Body of pancreas (tissue), 4 donors: ENCODE results near the gene MYO1G. TPM values are rescaled to one million over a fixed set of nuclear protein-coding genes. Genes with fewer than 3 reads are reported as not detected.

Source experiments
- ATAC-seq: fragments of 150-250 bp; one replicate; pipeline ENCODE4 v1.9.1; 2016
- DNase-seq, 4 donors: peaks; one replicate each; pipeline ENCODE4 v3.0.0-alpha.2; 2019
- H3K27ac ChIP-seq, 4 donors: fragments of 200-600 bp; sonication (generic); 1 replicate in 3 of 4; 2 replicates in 1 of 4; pipeline versions ENCODE4 v1.5.1 to v1.6.1; 2016 to 2019; ENCODE audit warnings: mild to moderate bottlenecking in 1 of 4, mixed read lengths in 1 of 4, moderate library complexity in 1 of 4
- H3K27me3 ChIP-seq, 2 donors: fragments of 200-600 bp; sonication (generic); one replicate each; pipeline ENCODE4 v1.6.0; 2016; ENCODE audit warnings: mild to moderate bottlenecking in 1 of 2
- H3K36me3 ChIP-seq, 2 donors: fragments of 200-600 bp; sonication (generic); replicated peaks in 1 of 2; 2 replicates each; pipeline ENCODE4 v1.5.1; 2016; ENCODE audit warnings: low read depth in 2 of 2; ENCODE audit not compliant: insufficient read depth in 1 of 2
- H3K4me1 ChIP-seq: fragments of 200-600 bp; sonication (generic); one replicate; pipeline ENCODE4 v1.6.0; 2016
- H3K4me3 ChIP-seq, 2 donors: fragments of 200-600 bp; sonication (generic); 1 replicate in 1 of 2; 2 replicates in 1 of 2; pipeline ENCODE4 v1.5.1; 2016 to 2019
- H3K9me3 ChIP-seq, 3 donors: fragments of 200-600 bp; sonication (generic); 1 replicate in 2 of 3; 2 replicates in 1 of 3; pipeline ENCODE4 v1.5.1; 2016
- POLR2A ChIP-seq, 3 donors: fragments of 450-650 bp; IDR thresholded peaks; one replicate each; pipeline ENCODE4 v1.6.1; 2016; ENCODE audit warnings: antibody characterized with exemption in 3 of 3, mild to moderate bottlenecking in 2 of 3
- WGBS, 2 donors: methylation state at CpG; one replicate each; pipeline ENCODE4 v1.1.5; 2017; 5-methylcytosine and 5-hydroxymethylcytosine counted together
- intact Hi-C: fragments of 100-400 bp; cut with DNase I; formaldehyde crosslinking; loops from one replicate; pipeline ENCODE4 v1.15.1; 2023
- total RNA-seq, 2 donors: library from RNA; depleted of rRNA; stranded (reverse); fragments of >200 nt; gene quantifications; one replicate each; pipeline ENCODE4 v1.1.0, GENCODE V29; 2016
- TF ChIP-seq, protein P1 (sequence below), 7 experiments: fragments of 450-650 bp in 4 of 7; fragments of 200-600 bp in 3 of 7; sonication (generic) in 3 of 7; IDR thresholded peaks; one replicate each; pipeline ENCODE4 v1.5.1; 2016 to 2019; ENCODE audit warnings: antibody characterized with exemption in 7 of 7

Gene MYO1G
- total RNA-seq, 2 donors from 2014 or later, result 2.3 to 3.3 TPM

- Histone ChIP-seq H3K4me3 (no peak overlapping the region), H3K9me3 (no peaks in the 10 kb centered on the region), H3K27me3 (no peaks in the 10 kb centered on the region), H3K4me1 (peaks cover 3% of the 10 kb centered on the region), H3K27ac (no peak overlapping the region), H3K36me3 (no peaks in the 10 kb centered on the region)
- TF ChIP-seq, protein P1, sequence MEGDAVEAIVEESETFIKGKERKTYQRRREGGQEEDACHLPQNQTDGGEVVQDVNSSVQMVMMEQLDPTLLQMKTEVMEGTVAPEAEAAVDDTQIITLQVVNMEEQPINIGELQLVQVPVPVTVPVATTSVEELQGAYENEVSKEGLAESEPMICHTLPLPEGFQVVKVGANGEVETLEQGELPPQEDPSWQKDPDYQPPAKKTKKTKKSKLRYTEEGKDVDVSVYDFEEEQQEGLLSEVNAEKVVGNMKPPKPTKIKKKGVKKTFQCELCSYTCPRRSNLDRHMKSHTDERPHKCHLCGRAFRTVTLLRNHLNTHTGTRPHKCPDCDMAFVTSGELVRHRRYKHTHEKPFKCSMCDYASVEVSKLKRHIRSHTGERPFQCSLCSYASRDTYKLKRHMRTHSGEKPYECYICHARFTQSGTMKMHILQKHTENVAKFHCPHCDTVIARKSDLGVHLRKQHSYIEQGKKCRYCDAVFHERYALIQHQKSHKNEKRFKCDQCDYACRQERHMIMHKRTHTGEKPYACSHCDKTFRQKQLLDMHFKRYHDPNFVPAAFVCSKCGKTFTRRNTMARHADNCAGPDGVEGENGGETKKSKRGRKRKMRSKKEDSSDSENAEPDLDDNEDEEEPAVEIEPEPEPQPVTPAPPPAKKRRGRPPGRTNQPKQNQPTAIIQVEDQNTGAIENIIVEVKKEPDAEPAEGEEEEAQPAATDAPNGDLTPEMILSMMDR (IDR thresholded peaks at IDR 0.05), result peak in 5 of 7 experiments; percentile 4 to 40 (median 27)
- no peak for TF ChIP-seq POLR2A (IDR thresholded peaks at IDR 0.05)
- intact Hi-C loops, result no loop called here
- DNase-seq, result peak in 3 of 4 donors; percentile 49 to 71 (median 51)
- 60 to 73% methylated on average over 14 to 18 of the region's 18 CpGs for WGBS, 2 donors
- ATAC-seq, result peak; percentile 31
These were observed 11.0 kb downstream of the MYO1G start for GRCh38 chr7:44967571-44968446.

- Histone ChIP-seq H3K4me3 (no peak overlapping the region), H3K9me3 (no peaks in the 10 kb centered on the region), H3K36me3 (no peaks in the 10 kb centered on the region), H3K27ac (no peak overlapping the region), H3K4me1 (peaks cover 9% of the 10 kb centered on the region), H3K27me3 (peaks cover 0 to 3% of the 10 kb centered on the region in 2 donors)
- ATAC-seq, result no peak
- DNase-seq, result no peak
- WGBS, 2 donors, result 84 to 94% methylated on average over 6 to 8 of the region's 9 CpGs
- TF ChIP-seq, protein P1 (IDR thresholded peaks at IDR 0.05), result no peak
- TF ChIP-seq POLR2A (IDR thresholded peaks at IDR 0.05), result no peak
- intact Hi-C loops, result no loop called here
These were observed 11.9 kb downstream of the MYO1G start for GRCh38 chr7:44966731-44967538.

DNA sequence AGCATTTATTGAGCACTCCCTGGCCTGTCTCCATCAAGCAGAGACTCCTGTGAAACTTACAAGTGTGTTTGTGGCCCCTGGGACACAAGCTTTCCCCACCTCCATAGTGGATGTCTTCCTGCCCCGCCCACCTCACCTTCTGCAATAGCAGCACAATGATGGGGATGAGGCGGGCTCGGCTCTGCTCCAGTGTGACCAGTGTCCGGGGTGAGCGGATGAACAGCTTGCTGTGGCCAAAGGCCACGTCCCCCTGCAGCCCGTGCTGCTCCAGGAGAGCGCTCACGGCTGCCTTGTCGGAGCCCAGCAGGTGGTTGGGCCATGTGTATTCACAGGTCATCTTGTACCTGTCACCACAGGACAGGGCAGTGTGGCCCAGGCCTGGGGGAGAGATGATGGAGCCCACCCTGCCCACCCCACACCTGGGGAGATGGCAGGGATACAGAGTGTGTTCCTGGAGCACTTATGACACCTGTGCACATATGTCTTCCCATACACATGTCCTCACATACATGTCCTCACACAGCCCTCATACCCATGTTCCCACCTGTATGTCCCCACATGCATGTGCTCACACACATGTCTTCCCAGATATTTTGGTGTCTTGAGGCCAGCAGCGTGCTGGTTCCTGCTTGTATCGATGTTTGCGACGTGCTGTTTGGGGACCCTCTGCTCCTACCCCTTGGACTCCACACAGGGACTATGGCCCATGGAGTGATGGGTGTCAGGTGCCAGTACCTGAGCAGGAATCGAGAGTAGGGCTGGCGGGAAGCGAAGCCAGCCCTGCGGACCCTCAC is 12.7 kb downstream of the MYO1G start:
- Histone ChIP-seq H3K27ac (no peak overlapping the region), H3K27me3 (peaks cover 0 to 3% of the 10 kb centered on the region in 2 donors), H3K4me3 (no peak overlapping the region), H3K36me3 (no peaks in the 10 kb centered on the region), H3K9me3 (no peaks in the 10 kb centered on the region), H3K4me1 (peaks cover 9% of the 10 kb centered on the region)
- DNase-seq (no peak), ATAC-seq (no peak)
- intact Hi-C loops, result no loop called here
- WGBS, 2 donors, result 83 to 84% methylated on average over 15 to 16 of the region's 18 CpGs
- TF ChIP-seq POLR2A (IDR thresholded peaks at IDR 0.05), result no peak
- TF ChIP-seq, protein P1 (IDR thresholded peaks at IDR 0.05), result no peak

DNA sequence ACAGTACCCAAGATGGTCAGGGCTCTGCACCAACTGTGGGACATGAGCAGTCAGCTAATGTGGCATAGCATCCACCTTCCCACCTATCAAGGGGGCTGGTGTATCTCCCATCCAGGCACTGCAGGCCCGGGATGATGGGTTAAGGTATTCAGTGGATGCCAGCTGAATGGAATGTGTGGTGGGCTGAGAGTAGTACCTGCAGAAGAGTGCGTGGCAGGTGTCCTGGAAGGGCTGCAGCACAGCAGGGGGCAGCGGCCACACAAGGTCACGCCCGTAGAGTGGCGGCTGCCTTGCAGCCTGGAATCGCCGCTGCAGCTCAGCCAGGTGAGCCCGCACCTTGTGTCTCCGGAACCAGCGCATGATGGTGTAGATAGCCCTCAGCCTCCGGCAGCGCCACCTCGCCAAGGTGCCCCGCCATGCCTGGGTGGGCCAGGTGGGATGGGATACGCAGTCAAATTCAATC is 13.3 kb downstream of the MYO1G start:
- Histone ChIP-seq H3K27me3 (peaks cover 0 to 3% of the 10 kb centered on the region in 2 donors), H3K27ac (no peak overlapping the region), H3K4me1 (peaks cover 9% of the 10 kb centered on the region), H3K9me3 (no peaks in the 10 kb centered on the region), H3K4me3 (no peak overlapping the region), H3K36me3 (no peaks in the 10 kb centered on the region)
- DNase-seq (no peak), ATAC-seq (no peak)
- 93% methylated on average over 14 of the region's 16 CpGs; no CpG with 5 or more reads in 1 of the 2 donors for WGBS, 2 donors
- TF ChIP-seq, protein P1 (IDR thresholded peaks at IDR 0.05), result no peak
- no peak for TF ChIP-seq POLR2A (IDR thresholded peaks at IDR 0.05)
- intact Hi-C loops, result no loop called here
